CD14-positive monocyte (primary cell): ENCODE data around the gene NOX3. TPM values are rescaled to one million over a fixed set of nuclear protein-coding genes. Genes with fewer than 3 reads are reported as not detected.

Experiments used
- DNase-seq, 3 donors: peaks; one replicate each; pipeline ENCODE4 v3.0.0-alpha.2; 2011 to 2022
- H2AFZ ChIP-seq: 2 replicates; pipeline ENCODE4 v1.6.0; 2012; ENCODE audit warnings: mild to moderate bottlenecking, low read depth, low read length, inconsistent platforms; ENCODE audit not compliant: insufficient read depth, poor library complexity, severe bottlenecking
- H3K27ac ChIP-seq, 2 donors: 1 replicate in 1 of 2; 2 replicates in 1 of 2; pipeline ENCODE4 v1.5.1; 2012 to 2013; ENCODE audit warnings: low read length in 2 of 2, control low read depth in 1 of 2, inconsistent platforms in 1 of 2, low read depth in 1 of 2, mild to moderate bottlenecking in 1 of 2
- H3K27me3 ChIP-seq, 2 donors: one replicate each; pipeline versions ENCODE4 v1.6.0 to v1.6.1; 2011 to 2013; ENCODE audit warnings: low read length in 2 of 2; ENCODE audit not compliant: control insufficient read depth in 2 of 2, insufficient read depth in 2 of 2
- H3K36me3 ChIP-seq, 2 donors: replicated peaks in 1 of 2; 1 replicate in 1 of 2; 2 replicates in 1 of 2; pipeline versions ENCODE4 v1.5.1 to v1.6.1; 2012 to 2013; ENCODE audit warnings: low read length in 2 of 2, control low read depth in 1 of 2, inconsistent platforms in 1 of 2, mild to moderate bottlenecking in 1 of 2; ENCODE audit not compliant: insufficient read depth in 2 of 2, control insufficient read depth in 1 of 2
- H3K4me1 ChIP-seq, 2 donors: 1 replicate in 1 of 2; 2 replicates in 1 of 2; pipeline versions ENCODE4 v1.5.1 to v1.6.1; 2012 to 2013; ENCODE audit warnings: low read length in 2 of 2, control low read depth in 1 of 2, inconsistent platforms in 1 of 2, mild to moderate bottlenecking in 1 of 2, moderate library complexity in 1 of 2; ENCODE audit not compliant: insufficient read depth in 2 of 2, control insufficient read depth in 1 of 2
- H3K4me2 ChIP-seq: replicated peaks from 2 replicates; pipeline ENCODE3; 2012; ENCODE audit warnings: low read length, moderate library complexity, mild to moderate bottlenecking; ENCODE audit not compliant: poor library complexity, severe bottlenecking; ENCODE audit errors: extremely low read depth
- H3K4me3 ChIP-seq, 3 experiments: fragments of 200-600 bp in 1 of 3; sonication (generic) in 1 of 3; replicated peaks in 1 of 3; 1 replicate in 2 of 3; 2 replicates in 1 of 3; pipeline ENCODE4 v1.5.1; 2011 to 2013; ENCODE audit warnings: low read length in 3 of 3, mild to moderate bottlenecking in 3 of 3, control low read depth in 2 of 3, low read depth in 2 of 3, inconsistent platforms in 1 of 3, moderate library complexity in 1 of 3
- H3K79me2 ChIP-seq: 2 replicates; pipeline ENCODE4 v1.6.0; 2012; ENCODE audit warnings: mild to moderate bottlenecking, control low read depth, inconsistent platforms, low read length, moderate library complexity; ENCODE audit not compliant: insufficient read depth
- H3K9ac ChIP-seq: 2 replicates; pipeline ENCODE4 v1.6.0; 2017; ENCODE audit warnings: low read length, mild to moderate bottlenecking; ENCODE audit not compliant: insufficient read depth, poor library complexity, severe bottlenecking
- H3K9me3 ChIP-seq, 2 donors: replicated peaks in 1 of 2; 1 replicate in 1 of 2; 2 replicates in 1 of 2; pipeline versions ENCODE4 v1.5.1 to v1.6.1; 2012 to 2013; ENCODE audit warnings: low read length in 2 of 2, control low read depth in 1 of 2; ENCODE audit not compliant: control insufficient read depth in 1 of 2, insufficient read depth in 1 of 2
- H4K20me1 ChIP-seq: 2 replicates; pipeline ENCODE4 v1.6.0; 2012; ENCODE audit warnings: mild to moderate bottlenecking, low read length, control low read depth, moderate library complexity; ENCODE audit not compliant: insufficient read depth
- H3K27ac Mint-ChIP-seq, 7 donors: one replicate each; pipeline ENCODE4 v1.8.0; 2020; ENCODE audit warnings: mild to moderate bottlenecking in 7 of 7, mixed read lengths in 7 of 7, moderate library complexity in 6 of 7, inconsistent platforms in 2 of 7
- H3K27me3 Mint-ChIP-seq, 3 donors: one replicate each; pipeline ENCODE4 v1.8.0; 2021 to 2022; ENCODE audit warnings: low read depth in 3 of 3, mild to moderate bottlenecking in 3 of 3, mixed read lengths in 3 of 3, moderate library complexity in 3 of 3, inconsistent platforms in 1 of 3
- H3K36me3 Mint-ChIP-seq, 2 donors: one replicate each; pipeline ENCODE4 v1.8.0; 2020; ENCODE audit warnings: mixed read lengths in 2 of 2, inconsistent platforms in 1 of 2, mild to moderate bottlenecking in 1 of 2
- H3K4me1 Mint-ChIP-seq: one replicate; pipeline ENCODE4 v1.8.0; 2020; ENCODE audit warnings: mild to moderate bottlenecking, mixed read lengths
- H3K4me3 Mint-ChIP-seq, 2 donors: one replicate each; pipeline ENCODE4 v1.8.0; 2020; ENCODE audit warnings: mild to moderate bottlenecking in 2 of 2, mixed read lengths in 2 of 2, moderate library complexity in 1 of 2
- H3K9me3 Mint-ChIP-seq, 7 donors: one replicate each; pipeline ENCODE4 v1.8.0; 2020 to 2022; ENCODE audit warnings: mixed read lengths in 7 of 7, mild to moderate bottlenecking in 6 of 7, moderate library complexity in 6 of 7, inconsistent platforms in 2 of 7
- WGBS: methylation state at CpG from one replicate; pipeline ENCODE4 v1.1.5; 2013; ENCODE audit warnings: missing lambda C conversion rate; ENCODE audit not compliant: insufficient coverage; 5-methylcytosine and 5-hydroxymethylcytosine counted together
- intact Hi-C, 2 donors: fragments of 100-400 bp; cut with micrococcal nuclease; formaldehyde crosslinking; loops; one replicate each; pipeline versions ENCODE4 v1.15.0 to v1.15.1; 2023
- polyA plus RNA-seq, 3 donors: library from polyadenylated mRNA; depleted of rRNA in 1 of 3; unstranded in 2 of 3; stranded (reverse) in 1 of 3; fragments of 300-500 nt in 2 of 3; fragments of >200 nt in 1 of 3; fragmentation: Illumina TruSeq in 2 of 3; gene quantifications; 1 replicate in 2 of 3; 2 replicates in 1 of 3; pipeline ENCODE4 v1.2.3, GENCODE V29; 2012 to 2021
- TF ChIP-seq, protein P1 (sequence below): fragments of 200-600 bp; IDR thresholded peaks from one replicate; pipeline ENCODE4 v1.8.0; 2022; ENCODE audit warnings: antibody characterized with exemption, mild to moderate bottlenecking

The NOX3 gene
- polyA plus RNA-seq, 3 donors, result not detected

DNA sequence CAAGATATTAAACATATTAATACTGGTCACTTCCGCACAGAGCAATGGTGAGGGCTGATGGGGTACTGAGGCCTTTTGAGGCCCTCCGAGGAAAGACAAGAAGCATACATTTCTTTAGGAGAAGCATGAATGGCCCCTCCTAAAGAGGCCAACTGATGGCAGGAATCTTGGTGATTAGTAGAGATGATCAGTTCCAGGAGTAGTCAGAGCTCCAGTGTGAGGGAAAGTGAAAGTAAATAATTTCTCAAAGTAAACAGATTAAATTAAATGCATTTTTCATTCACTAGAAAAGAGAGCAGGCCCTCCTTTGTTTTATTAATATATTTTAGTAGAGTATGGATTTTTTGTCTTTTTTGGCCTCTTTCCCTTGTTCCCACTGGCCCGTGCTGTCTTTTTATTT is 38.2 kb downstream of the NOX3 start:
- Mint-ChIP-seq H3K36me3 (no peaks in the 10 kb centered on the region), H3K4me3 (peak overlapping the region; percentile 13 to 74), H3K27ac (peak overlapping the region; percentile 90 to 99 (median 98)), H3K9me3 (no peaks in the 10 kb centered on the region), H3K27me3 (no peaks in the 10 kb centered on the region), H3K4me1 (peaks cover 24% of the 10 kb centered on the region)
- H3K27ac ChIP-seq, result peak overlapping the region in 1 of 2 donors; percentile 85
- H3K4me3 ChIP-seq, result peak overlapping the region in 1 of 3 experiments; percentile 50
- H3K36me3 ChIP-seq, result no peaks in the 10 kb centered on the region
- DNase-seq, result no peak
- H3K9ac ChIP-seq, result no peak overlapping the region
- H3K79me2 ChIP-seq, result no peaks in the 10 kb centered on the region
- peak overlapping the region; percentile 57 for H3K4me2 ChIP-seq
- peaks cover 20 to 22% of the 10 kb centered on the region in 2 donors for H3K4me1 ChIP-seq
- TF ChIP-seq, protein P1, sequence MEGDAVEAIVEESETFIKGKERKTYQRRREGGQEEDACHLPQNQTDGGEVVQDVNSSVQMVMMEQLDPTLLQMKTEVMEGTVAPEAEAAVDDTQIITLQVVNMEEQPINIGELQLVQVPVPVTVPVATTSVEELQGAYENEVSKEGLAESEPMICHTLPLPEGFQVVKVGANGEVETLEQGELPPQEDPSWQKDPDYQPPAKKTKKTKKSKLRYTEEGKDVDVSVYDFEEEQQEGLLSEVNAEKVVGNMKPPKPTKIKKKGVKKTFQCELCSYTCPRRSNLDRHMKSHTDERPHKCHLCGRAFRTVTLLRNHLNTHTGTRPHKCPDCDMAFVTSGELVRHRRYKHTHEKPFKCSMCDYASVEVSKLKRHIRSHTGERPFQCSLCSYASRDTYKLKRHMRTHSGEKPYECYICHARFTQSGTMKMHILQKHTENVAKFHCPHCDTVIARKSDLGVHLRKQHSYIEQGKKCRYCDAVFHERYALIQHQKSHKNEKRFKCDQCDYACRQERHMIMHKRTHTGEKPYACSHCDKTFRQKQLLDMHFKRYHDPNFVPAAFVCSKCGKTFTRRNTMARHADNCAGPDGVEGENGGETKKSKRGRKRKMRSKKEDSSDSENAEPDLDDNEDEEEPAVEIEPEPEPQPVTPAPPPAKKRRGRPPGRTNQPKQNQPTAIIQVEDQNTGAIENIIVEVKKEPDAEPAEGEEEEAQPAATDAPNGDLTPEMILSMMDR, result no peak
- H3K9me3 ChIP-seq, result no peaks in the 10 kb centered on the region
- no peaks in the 10 kb centered on the region for H4K20me1 ChIP-seq
- H3K27me3 ChIP-seq, result no peaks in the 10 kb centered on the region
- peak overlapping the region; percentile 52 for H2AFZ ChIP-seq
- WGBS, result 100% methylated on average over 1 of the region's 3 CpGs
- intact Hi-C loops, result loop anchor here in 1 of 2 donors (5.0 kb wide), 1 partner anchor 105 kb away; no protein-coding TSS in a partner anchor

- WGBS, result 97% methylated on average over 3 of the region's 4 CpGs
- no peaks in the 10 kb centered on the region for H3K36me3 Mint-ChIP-seq
- intact Hi-C loops, result loop anchor here in 1 of 2 donors (5.0 kb wide), 1 partner anchor 106 kb away; no protein-coding TSS in a partner anchor
Observed at GRCh38 chr6:155415953-155416352, 39.7 kb downstream of the NOX3 start.

More at GRCh38 chr6:155415953-155416352, 39.7 kb downstream of the NOX3 start:
- Mint-ChIP-seq H3K9me3 (no peaks in the 10 kb centered on the region), H3K4me3 (no peak overlapping the region), H3K27me3 (peaks cover 0 to 3% (median 0%) of the 10 kb centered on the region in 3 donors), H3K4me1 (peaks cover 24% of the 10 kb centered on the region), H3K27ac (peak overlapping the region in 1 of 7 donors; percentile 70)
- no peaks in the 10 kb centered on the region for H3K79me2 ChIP-seq
- H3K9ac ChIP-seq, result no peak overlapping the region
- no peaks in the 10 kb centered on the region for H3K27me3 ChIP-seq
- H2AFZ ChIP-seq, result no peak overlapping the region
- H3K4me1 ChIP-seq, result peaks cover 20 to 22% of the 10 kb centered on the region in 2 donors
- no peak overlapping the region for H3K27ac ChIP-seq
- no peak overlapping the region for H3K4me3 ChIP-seq
- no peaks in the 10 kb centered on the region for H4K20me1 ChIP-seq
- no peaks in the 10 kb centered on the region for H3K9me3 ChIP-seq
- no peak overlapping the region for H3K4me2 ChIP-seq
- DNase-seq, result no peak
- TF ChIP-seq, protein P1, result no peak
- H3K36me3 ChIP-seq, result no peaks in the 10 kb centered on the region
